ENCODE measurements around the gene SUPT4H1.

GRCh38 chr17:58310511-58311428, 41.2 kb downstream of the SUPT4H1 start:
- TF ChIP-seq CTCF (IDR thresholded peaks at IDR 0.05) (no peak), TCF7L2 (IDR thresholded peaks at IDR 0.05; ENCODE audit: low read depth, low read length) (no peak), REST (IDR thresholded peaks at IDR 0.05; ENCODE audit: insufficient read depth in 1 of 2, low read depth in 2 of 2, low read length in 1 of 2) (no peak; a peak in 1 of 4 replicates), POLR2AphosphoS5 (IDR thresholded peaks at IDR 0.05; ENCODE audit: low read depth, low read length) (no peak), SIN3A (IDR thresholded peaks at IDR 0.05; ENCODE audit: borderline replicate concordance, insufficient read depth, low read depth, low read length) (no peak)

Measured in Panc1 (cell line).